ENCODE results near the gene FFAR3. TPM values are rescaled to one million over a fixed set of nuclear protein-coding genes. Genes with fewer than 3 reads are reported as not detected.

The FFAR3 gene
- total and polyA plus RNA-seq, 2 of the 8 experiments (the other 6 are each of a cell fraction or from before 2014, with no cell fraction given) = not detected

DNA sequence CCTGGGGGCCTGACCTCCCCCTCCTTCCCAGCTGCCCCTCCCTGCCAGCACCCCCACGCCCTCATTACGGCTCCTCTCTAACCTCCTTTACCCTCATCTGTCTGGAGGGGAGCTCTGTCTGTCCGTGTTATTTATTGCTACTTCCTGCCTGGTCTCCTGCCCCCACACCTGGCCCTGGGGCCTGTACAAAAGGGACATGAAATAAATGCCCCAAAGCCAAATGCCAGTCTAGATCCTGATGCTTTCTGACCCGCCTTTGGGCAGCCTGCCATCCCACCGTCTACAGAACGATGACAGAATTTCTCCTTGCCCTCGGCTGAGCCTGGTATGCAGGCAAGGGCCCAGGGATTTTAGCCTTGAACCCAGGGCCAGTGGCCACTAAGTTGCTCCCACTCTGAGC, 44.7 kb upstream of the FFAR3 start (continued):
- no peak for TF ChIP-seq POU5F1 (IDR thresholded peaks at IDR 0.05; ENCODE audit: low read depth, low read length)
- TF ChIP-seq, protein P1, sequence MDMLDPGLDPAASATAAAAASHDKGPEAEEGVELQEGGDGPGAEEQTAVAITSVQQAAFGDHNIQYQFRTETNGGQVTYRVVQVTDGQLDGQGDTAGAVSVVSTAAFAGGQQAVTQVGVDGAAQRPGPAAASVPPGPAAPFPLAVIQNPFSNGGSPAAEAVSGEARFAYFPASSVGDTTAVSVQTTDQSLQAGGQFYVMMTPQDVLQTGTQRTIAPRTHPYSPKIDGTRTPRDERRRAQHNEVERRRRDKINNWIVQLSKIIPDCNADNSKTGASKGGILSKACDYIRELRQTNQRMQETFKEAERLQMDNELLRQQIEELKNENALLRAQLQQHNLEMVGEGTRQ (IDR thresholded peaks at IDR 0.05; ENCODE audit: low read length) = no peak

All from H1 (cell line).